HG03045 (cell line): ENCODE results near the gene PIGP.
"Not testable (repeated sequence)": the region's sequence is repeated elsewhere in the genome, so short reads cannot be mapped to it uniquely, and the experiment has no call there.

Source experiments
- ATAC-seq: cut with Tn5 transposase; IDR thresholded peaks from one replicate; pipeline ENCODE4 v1.9.1; 2021; ENCODE audit warnings: mild to moderate bottlenecking, moderate library complexity; ENCODE audit not compliant: unreplicated experiment

Gene PIGP

GRCh38 chr21:37076087-37076850 lies 3.4 kb upstream of the PIGP start:
- no peak for ATAC-seq

- no peak for ATAC-seq
Measured at GRCh38 chr21:37075214-37075770, 2.4 kb upstream of the PIGP start.

GRCh38 chr21:37074546-37074945 lies 1.7 kb upstream of the PIGP start:
- no peak for ATAC-seq

GRCh38 chr21:37074197-37074510 lies 1.3 kb upstream of the PIGP start:
- ATAC-seq: no peak

GRCh38 chr21:37073417-37074196 lies 736 bp upstream of the PIGP start:
- ATAC-seq: peak; percentile 32

GRCh38 chr21:37072274-37072987 lies 440 bp downstream of the PIGP start:
- peak; percentile 43 for ATAC-seq

- ATAC-seq: no peak
Measured at GRCh38 chr21:37071561-37072273, 1.2 kb downstream of the PIGP start.

GRCh38 chr21:37065561-37066177 lies 7.2 kb downstream of the PIGP start:
- ATAC-seq: no peak

- ATAC-seq: no peak
Measured at GRCh38 chr21:37064841-37065240, 8.0 kb downstream of the PIGP start.

GRCh38 chr21:37063433-37063832 lies 9.4 kb downstream of the PIGP start:
- ATAC-seq: no peak

GRCh38 chr21:37062593-37062935 lies 10.3 kb downstream of the PIGP start:
- no peak for ATAC-seq

- no peak for ATAC-seq
Measured at GRCh38 chr21:37061926-37062592, 10.8 kb downstream of the PIGP start.

- ATAC-seq: no peak
Measured at GRCh38 chr21:37060296-37060695, 12.6 kb downstream of the PIGP start.

GRCh38 chr21:37059181-37059580 lies 13.7 kb downstream of the PIGP start:
- no peak for ATAC-seq

GRCh38 chr21:37058261-37058660 lies 14.6 kb downstream of the PIGP start:
- no peak for ATAC-seq

- no peak for ATAC-seq
Measured at GRCh38 chr21:37057614-37058013, 15.3 kb downstream of the PIGP start.

- no peak for ATAC-seq
Measured at GRCh38 chr21:37055271-37055855, 17.5 kb downstream of the PIGP start.

GRCh38 chr21:37049741-37050140 lies 23.1 kb downstream of the PIGP start:
- ATAC-seq: not testable (repeated sequence)

GRCh38 chr21:37047079-37047478 lies 25.8 kb downstream of the PIGP start:
- no peak for ATAC-seq

GRCh38 chr21:37045556-37045955 lies 27.3 kb downstream of the PIGP start:
- no peak for ATAC-seq
